CD4-positive, alpha-beta T cell treated with Interleukin-6 at 100 ng/mL for 8 hours (primary cell): ENCODE results near the gene MINK1.
"Not testable (repeated sequence)": the region's sequence is repeated elsewhere in the genome, so short reads cannot be mapped to it uniquely, and the experiment has no call there.

Source experiments
- DNase-seq: peaks from one replicate; pipeline ENCODE4 v3.0.0-alpha.2; 2020; ENCODE audit warnings: mixed read lengths, low spot score

Gene MINK1

GRCh38 chr17:4846635-4847390, 13.7 kb downstream of the MINK1 start:
- DNase-seq = no peak

- DNase-seq = no peak
These were observed 15.9 kb downstream of the MINK1 start for GRCh38 chr17:4849011-4849536.

- DNase-seq = no peak
These were observed 17.1 kb downstream of the MINK1 start for GRCh38 chr17:4850246-4850645.

GRCh38 chr17:4851084-4851483, 17.9 kb downstream of the MINK1 start:
- no peak for DNase-seq

- DNase-seq = no peak
These were observed 19.5 kb downstream of the MINK1 start for GRCh38 chr17:4852567-4853207.

GRCh38 chr17:4853208-4853671, 20.1 kb downstream of the MINK1 start:
- DNase-seq = no peak

GRCh38 chr17:4854111-4854681, 21.1 kb downstream of the MINK1 start:
- DNase-seq = no peak

GRCh38 chr17:4856271-4856936, 23.3 kb downstream of the MINK1 start:
- DNase-seq = no peak

- DNase-seq = no peak
These were observed 23.8 kb downstream of the MINK1 start for GRCh38 chr17:4856937-4857314.

- not testable (repeated sequence) for DNase-seq
These were observed 24.2 kb downstream of the MINK1 start for GRCh38 chr17:4857347-4857746.

GRCh38 chr17:4858068-4858881, 25.1 kb downstream of the MINK1 start:
- no peak for DNase-seq

GRCh38 chr17:4858882-4859260, 25.7 kb downstream of the MINK1 start:
- DNase-seq = no peak

GRCh38 chr17:4859816-4860625, 26.9 kb downstream of the MINK1 start:
- DNase-seq = no peak

GRCh38 chr17:4860651-4861050, 27.5 kb downstream of the MINK1 start:
- DNase-seq = no peak

- no peak for DNase-seq
These were observed 27.9 kb downstream of the MINK1 start for GRCh38 chr17:4861052-4861451.

GRCh38 chr17:4862720-4863119, 29.6 kb downstream of the MINK1 start:
- DNase-seq = no peak

- DNase-seq = no peak
These were observed 30.2 kb downstream of the MINK1 start for GRCh38 chr17:4863321-4863720.

- DNase-seq = not testable (repeated sequence)
These were observed 34.4 kb downstream of the MINK1 start for GRCh38 chr17:4867535-4867934.

- DNase-seq = not testable (repeated sequence)
These were observed 36.2 kb downstream of the MINK1 start for GRCh38 chr17:4869058-4869998.

- DNase-seq = no peak
These were observed 37.7 kb downstream of the MINK1 start for GRCh38 chr17:4870855-4871254.
